Measurements from ENCODE around the gene VPS13D. TPM values are rescaled to one million over a fixed set of nuclear protein-coding genes. Genes with fewer than 3 reads are reported as not detected.

The VPS13D gene
- polyA plus RNA-seq, 3 donors = 3.6 to 20.2 (median 5.1) TPM

GRCh38 chr1:12503709-12504108, 273.9 kb downstream of the VPS13D start:
- Mint-ChIP-seq H3K4me1 (peaks cover 2% of the 10 kb centered on the region), H3K36me3 (peaks cover 70 to 78% of the 10 kb centered on the region in 2 donors), H3K27ac (no peak overlapping the region), H3K4me3 (no peak overlapping the region), H3K27me3 (ENCODE audit: low read depth in 3 of 3) (peaks cover 0 to 4% (median 0%) of the 10 kb centered on the region in 3 donors), H3K9me3 (no peaks in the 10 kb centered on the region)
- intact Hi-C loops (cut with micrococcal nuclease) = no loop called here
- no peak for TF ChIP-seq CTCF (IDR thresholded peaks at IDR 0.05)
- DNase-seq = no peak
- Histone ChIP-seq H3K9me3 (replicated peaks in 1 of 2; ENCODE audit: control insufficient read depth in 1 of 2, insufficient read depth in 1 of 2, low read length in 2 of 2) (no peaks in the 10 kb centered on the region), H4K20me1 (ENCODE audit: insufficient read depth, low read length) (no peaks in the 10 kb centered on the region), H3K4me3 (replicated peaks in 1 of 3; ENCODE audit: low read depth in 2 of 3, low read length in 3 of 3) (no peak overlapping the region), H3K27me3 (ENCODE audit: control insufficient read depth in 2 of 2, insufficient read depth in 2 of 2, low read length in 2 of 2) (no peaks in the 10 kb centered on the region), H3K4me2 (replicated peaks; ENCODE audit: extremely low read depth, low read length, poor library complexity, severe bottlenecking) (no peak overlapping the region), H3K27ac (ENCODE audit: low read depth in 1 of 2, low read length in 2 of 2) (no peak overlapping the region), H3K36me3 (replicated peaks in 1 of 2; ENCODE audit: control insufficient read depth in 1 of 2, insufficient read depth in 2 of 2, low read length in 2 of 2) (peaks cover 35 to 77% of the 10 kb centered on the region in 2 donors), H3K4me1 (ENCODE audit: control insufficient read depth in 1 of 2, insufficient read depth in 2 of 2, low read length in 2 of 2) (no peaks in the 10 kb centered on the region), H2AFZ (ENCODE audit: insufficient read depth, low read depth, low read length, poor library complexity, severe bottlenecking) (no peak overlapping the region), H3K79me2 (ENCODE audit: insufficient read depth, low read length) (no peaks in the 10 kb centered on the region), H3K9ac (ENCODE audit: insufficient read depth, low read length, poor library complexity, severe bottlenecking) (no peak overlapping the region)
- 100% methylated on average over 7 of the region's 8 CpGs for WGBS (ENCODE audit: insufficient coverage)

GRCh38 chr1:12504601-12505000, 274.8 kb downstream of the VPS13D start:
- peaks cover 31 to 71% of the 10 kb centered on the region in 2 donors for H3K36me3 ChIP-seq (replicated peaks in 1 of 2; ENCODE audit: control insufficient read depth in 1 of 2, insufficient read depth in 2 of 2, low read length in 2 of 2)
- H3K79me2 ChIP-seq (ENCODE audit: insufficient read depth, low read length) = no peaks in the 10 kb centered on the region
- Mint-ChIP-seq H3K36me3 (peaks cover 69 to 75% of the 10 kb centered on the region in 2 donors), H3K27ac (no peak overlapping the region), H3K27me3 (ENCODE audit: low read depth in 3 of 3) (peaks cover 0 to 4% (median 0%) of the 10 kb centered on the region in 3 donors), H3K4me1 (peaks cover 2% of the 10 kb centered on the region), H3K4me3 (no peak overlapping the region), H3K9me3 (no peaks in the 10 kb centered on the region)
- DNase-seq = no peak
- no peak overlapping the region for H2AFZ ChIP-seq (ENCODE audit: insufficient read depth, low read depth, low read length, poor library complexity, severe bottlenecking)
- WGBS (ENCODE audit: insufficient coverage) = 100% methylated on average over 5 of the region's 11 CpGs
- no peak overlapping the region for H3K27ac ChIP-seq (ENCODE audit: low read depth in 1 of 2, low read length in 2 of 2)
- H3K4me3 ChIP-seq (replicated peaks in 1 of 3; ENCODE audit: low read depth in 2 of 3, low read length in 3 of 3) = no peak overlapping the region
- intact Hi-C loops (cut with micrococcal nuclease) = no loop called here
- H3K4me1 ChIP-seq (ENCODE audit: control insufficient read depth in 1 of 2, insufficient read depth in 2 of 2, low read length in 2 of 2) = no peaks in the 10 kb centered on the region
- H3K9me3 ChIP-seq (replicated peaks in 1 of 2; ENCODE audit: control insufficient read depth in 1 of 2, insufficient read depth in 1 of 2, low read length in 2 of 2) = no peaks in the 10 kb centered on the region
- no peaks in the 10 kb centered on the region for H3K27me3 ChIP-seq (ENCODE audit: control insufficient read depth in 2 of 2, insufficient read depth in 2 of 2, low read length in 2 of 2)
- TF ChIP-seq CTCF (IDR thresholded peaks at IDR 0.05) = no peak
- H4K20me1 ChIP-seq (ENCODE audit: insufficient read depth, low read length) = no peaks in the 10 kb centered on the region
- H3K9ac ChIP-seq (ENCODE audit: insufficient read depth, low read length, poor library complexity, severe bottlenecking) = no peak overlapping the region
- no peak overlapping the region for H3K4me2 ChIP-seq (replicated peaks; ENCODE audit: extremely low read depth, low read length, poor library complexity, severe bottlenecking)

All from CD14-positive monocyte (primary cell).